HPDE6-E6E7 (cell line): ENCODE results near the gene GALNT15.

Experiments
- DNase-seq: peaks from one replicate; pipeline ENCODE4 v3.0.0; 2011; ENCODE audit warnings: missing footprints; ENCODE audit errors: extremely low spot score

The GALNT15 gene

DNA sequence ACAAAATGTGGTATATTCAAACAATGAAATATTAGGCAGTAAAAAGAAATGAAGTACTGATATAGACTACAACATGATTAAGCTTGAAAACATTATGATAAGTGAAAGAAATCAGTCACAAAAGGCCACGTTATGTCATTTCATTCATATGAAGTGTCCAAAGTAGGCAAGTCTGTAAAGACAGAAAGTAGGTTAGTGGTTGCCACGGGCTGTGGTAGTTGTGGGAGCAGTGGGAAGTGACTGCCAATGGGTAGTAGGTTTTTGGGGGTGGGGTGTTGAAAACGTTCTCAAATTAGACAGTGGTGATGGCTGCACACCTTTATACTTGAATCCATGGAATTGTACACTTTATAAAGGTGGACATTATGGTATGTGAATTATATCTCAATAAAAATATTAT, 12.1 kb downstream of the GALNT15 start:
- no peak for DNase-seq

GRCh38 chr3:16187213-16187790, 12.8 kb downstream of the GALNT15 start:
- no peak for DNase-seq

GRCh38 chr3:16188071-16188470, 13.6 kb downstream of the GALNT15 start:
- no peak for DNase-seq

GRCh38 chr3:16189201-16189600, 14.7 kb downstream of the GALNT15 start:
- no peak for DNase-seq

DNA sequence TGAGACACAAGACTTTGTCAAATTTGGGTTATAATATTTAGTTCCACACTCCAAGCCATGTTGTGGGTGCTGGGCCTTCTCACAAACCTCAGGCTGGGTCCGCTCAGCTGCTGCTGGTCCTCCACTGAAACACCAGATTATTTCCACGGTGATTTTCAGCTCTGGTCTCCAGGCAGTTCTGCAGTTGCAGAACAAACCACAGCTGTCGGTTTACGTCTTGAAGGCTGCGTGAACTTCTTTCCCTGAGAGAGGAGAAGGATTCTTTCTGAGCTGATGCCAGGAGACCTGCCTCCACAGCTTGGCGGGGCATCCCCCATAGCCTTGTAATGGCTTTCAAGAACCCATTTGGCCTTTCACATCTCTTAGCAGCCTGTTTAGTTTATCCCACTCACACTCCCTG, 16.2 kb downstream of the GALNT15 start:
- DNase-seq, result no peak

DNA sequence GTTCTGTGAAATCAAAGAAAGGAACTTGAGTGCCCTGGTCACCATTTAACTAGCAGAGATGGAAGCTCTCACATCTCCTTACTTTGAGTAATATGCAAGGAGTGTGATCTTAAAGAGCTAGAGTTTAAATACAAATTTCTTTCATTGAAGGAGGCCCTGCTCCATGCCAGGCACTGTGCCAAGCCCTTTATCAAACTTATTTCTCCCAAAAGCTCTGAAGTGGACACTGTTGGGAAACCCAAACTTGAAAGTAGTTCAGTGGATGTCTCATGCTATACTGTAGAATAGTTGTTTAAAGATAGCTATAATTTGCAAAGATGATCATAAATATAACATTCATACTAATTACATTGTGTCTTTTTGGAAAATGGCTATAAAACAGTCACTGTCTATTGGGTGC, 17.1 kb downstream of the GALNT15 start:
- no peak for DNase-seq

DNA sequence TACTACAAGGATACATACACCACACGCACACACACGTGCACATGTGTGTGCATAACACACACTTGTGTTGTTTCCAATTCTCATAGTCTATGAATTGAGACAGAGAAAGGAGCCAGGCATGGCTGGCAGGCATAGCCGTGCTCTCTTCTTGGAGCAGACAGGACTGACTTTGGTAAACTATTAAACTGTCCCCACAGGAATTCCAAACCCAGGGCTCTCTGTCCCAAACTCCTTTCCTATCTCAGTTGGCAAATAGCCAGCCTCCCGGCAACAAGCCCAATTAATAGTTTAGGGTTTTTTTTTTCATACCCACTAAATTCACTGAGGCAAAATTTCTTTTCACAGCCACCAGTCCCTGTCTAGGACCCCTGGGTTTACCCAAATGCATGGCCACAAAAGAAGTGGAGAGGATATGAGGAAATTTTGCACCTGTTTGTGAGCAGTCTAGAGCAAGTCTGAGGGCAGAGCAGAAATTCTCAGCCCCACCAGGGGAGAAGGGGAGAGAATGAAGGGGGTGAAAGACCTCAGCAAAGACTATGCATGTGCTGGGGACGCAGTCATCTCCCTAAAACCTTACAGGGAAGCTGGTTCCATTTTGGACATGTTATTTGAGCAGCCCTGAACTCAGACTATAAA, 17.8 kb downstream of the GALNT15 start:
- DNase-seq, result no peak

- DNase-seq, result no peak
These were observed 23.9 kb downstream of the GALNT15 start for GRCh38 chr3:16198427-16198826.

DNA sequence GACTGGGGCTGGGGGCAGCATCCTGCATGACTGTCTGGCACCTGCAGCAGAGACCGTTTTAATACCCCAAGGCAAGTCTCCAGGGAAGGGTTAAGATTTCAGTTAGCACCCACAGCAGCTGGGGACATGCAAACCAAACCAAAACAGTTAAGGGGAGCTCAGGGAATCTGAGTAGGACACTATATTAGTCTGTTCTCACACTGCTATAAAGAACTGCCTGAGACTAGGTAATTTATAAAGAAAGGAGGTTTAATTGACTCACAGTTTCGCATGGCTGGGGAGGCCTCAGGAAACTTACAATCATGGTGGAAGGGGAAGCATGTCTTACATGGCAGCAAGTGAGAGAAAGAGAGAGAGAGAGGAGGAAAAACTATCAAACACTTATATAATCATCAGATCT, 25.3 kb downstream of the GALNT15 start:
- no peak for DNase-seq

DNA sequence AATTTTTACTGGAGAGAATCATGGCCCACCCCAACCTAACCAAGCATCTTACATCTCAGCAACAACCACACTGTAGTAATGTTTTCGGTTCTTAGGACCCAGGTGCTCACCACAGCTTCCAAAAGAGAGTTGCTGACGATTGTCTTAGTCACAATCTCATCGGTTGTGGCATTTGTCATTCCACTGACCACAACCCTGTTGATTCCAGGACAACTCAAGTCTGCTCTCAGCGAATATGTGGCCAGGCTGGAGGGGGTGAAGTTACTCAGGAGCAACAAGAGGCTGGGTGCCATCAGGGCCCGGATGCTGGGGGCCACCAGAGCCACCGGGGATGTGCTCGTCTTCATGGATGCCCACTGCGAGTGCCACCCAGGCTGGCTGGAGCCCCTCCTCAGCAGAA, 25.9 kb downstream of the GALNT15 start:
- DNase-seq, result no peak

- DNase-seq, result no peak
These were observed 28.6 kb downstream of the GALNT15 start for GRCh38 chr3:16203031-16203430.

- no peak for DNase-seq
These were observed 29.5 kb downstream of the GALNT15 start for GRCh38 chr3:16203671-16204629.

GRCh38 chr3:16204751-16205150, 30.3 kb downstream of the GALNT15 start:
- no peak for DNase-seq

DNA sequence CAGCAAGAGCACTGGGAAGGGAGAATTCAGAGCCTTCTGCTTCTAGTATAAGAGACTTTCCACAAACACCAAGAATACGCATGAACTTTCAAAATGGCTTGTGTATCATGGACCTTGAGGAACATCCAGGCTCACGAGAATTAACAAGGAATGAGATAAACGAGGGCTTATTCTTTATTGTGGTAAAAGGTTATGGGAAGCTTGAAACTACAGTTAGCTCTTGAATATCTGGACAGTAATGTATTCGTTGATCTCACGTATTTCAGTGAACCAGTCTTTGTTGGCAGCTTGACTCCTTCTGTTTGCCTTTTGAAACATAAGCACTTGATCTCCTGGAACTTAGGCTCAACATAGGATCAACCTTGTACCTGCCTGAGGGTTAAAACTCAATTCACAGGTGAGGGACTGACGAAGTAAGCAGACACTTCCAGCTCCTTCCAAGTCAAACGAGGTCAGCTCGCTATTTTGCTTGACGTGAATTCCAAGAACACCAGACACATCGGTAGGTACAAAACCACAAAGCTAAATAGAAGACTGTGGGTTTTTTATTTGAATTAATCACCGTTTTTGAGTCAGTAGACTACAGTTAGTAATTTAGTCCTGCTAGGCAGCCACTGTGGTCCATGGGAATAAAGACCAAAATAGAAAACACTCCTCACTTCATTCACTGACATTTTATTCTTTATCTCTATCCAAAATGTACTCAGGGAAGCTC, 30.8 kb downstream of the GALNT15 start:
- no peak for DNase-seq

- DNase-seq, result no peak
These were observed 32.6 kb downstream of the GALNT15 start for GRCh38 chr3:16207031-16207430.

DNA sequence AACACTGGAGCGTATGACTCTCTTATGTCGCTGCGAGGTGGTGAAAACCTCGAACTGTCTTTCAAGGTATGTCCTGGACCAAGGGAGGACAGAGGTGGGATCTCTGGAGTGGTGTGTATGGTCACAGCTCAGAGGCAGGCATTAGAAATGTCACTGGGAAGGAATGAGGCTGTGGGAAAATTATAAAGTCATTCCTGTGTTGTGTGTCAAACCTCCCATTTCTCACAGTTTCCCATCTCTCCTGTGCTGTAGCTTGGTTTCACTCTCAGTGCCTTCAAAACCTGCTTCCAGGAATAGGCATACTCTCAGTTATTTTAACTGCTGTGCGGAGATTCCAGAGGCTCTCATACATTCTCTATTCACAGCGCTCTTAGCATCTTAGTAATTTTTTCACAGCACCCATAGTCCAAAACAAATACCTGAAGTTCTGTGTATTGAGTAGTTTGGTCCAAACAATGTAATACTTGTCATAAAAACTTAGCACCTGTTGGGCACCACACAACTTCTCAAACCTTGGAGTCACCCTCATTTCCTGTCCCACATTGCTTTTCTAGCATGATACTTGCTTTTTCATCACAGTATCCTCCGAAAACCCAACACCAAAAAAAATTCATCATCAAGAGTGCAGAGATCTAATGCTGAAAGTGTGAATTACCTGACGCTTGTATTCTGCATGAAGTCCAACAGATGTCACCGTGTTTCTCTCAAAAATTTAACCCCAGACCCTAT, 36.9 kb downstream of the GALNT15 start:
- DNase-seq, result no peak

- DNase-seq, result no peak
These were observed 39.9 kb downstream of the GALNT15 start for GRCh38 chr3:16214366-16214765.

GRCh38 chr3:16216373-16216935, 42.0 kb downstream of the GALNT15 start:
- no peak for DNase-seq

DNA sequence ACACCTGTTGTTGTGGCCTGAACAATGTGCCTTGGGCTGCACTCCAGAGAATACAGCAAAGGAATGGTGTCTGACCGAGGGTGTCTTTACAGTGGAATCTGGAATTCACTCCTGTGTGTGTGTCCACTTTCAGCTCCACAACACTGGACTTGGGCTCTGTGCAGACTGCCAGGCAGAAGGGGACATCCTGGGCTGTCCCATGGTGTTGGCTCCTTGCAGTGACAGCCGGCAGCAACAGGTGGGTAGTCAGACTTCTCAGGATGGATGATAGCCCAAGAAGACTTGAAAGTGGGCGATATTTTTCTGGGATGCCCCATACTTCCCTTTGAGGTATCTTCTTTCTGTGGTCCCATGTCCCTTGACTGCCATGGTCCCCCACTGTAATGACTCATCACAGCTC, 45.3 kb downstream of the GALNT15 start:
- DNase-seq, result no peak

- DNase-seq, result no peak
These were observed 47.5 kb downstream of the GALNT15 start for GRCh38 chr3:16221990-16222389.

GRCh38 chr3:16222547-16222946, 48.1 kb downstream of the GALNT15 start:
- no peak for DNase-seq
